GM23248 (cell line): ENCODE measurements around the gene MUC21. TPM values are rescaled to one million over a fixed set of nuclear protein-coding genes. Genes with fewer than 3 reads are reported as not detected.

Source experiments
- DNase-seq: peaks from one replicate; pipeline ENCODE4 v3.0.0-alpha.2; 2015
- H2AFZ ChIP-seq: fragments of 200-600 bp; sonication (generic); 2 replicates; pipeline ENCODE4 v1.6.1; 2016; ENCODE audit warnings: antibody characterized with exemption
- H3F3A ChIP-seq: fragments of 200-600 bp; sonication (generic); 2 replicates; pipeline ENCODE4 v1.6.1; 2016; ENCODE audit warnings: mild to moderate bottlenecking, antibody characterized with exemption, mixed run types; ENCODE audit not compliant: insufficient read depth
- H3K27ac ChIP-seq: fragments of 200-600 bp; sonication (generic); 2 replicates; pipeline ENCODE4 v1.5.1; 2016; ENCODE audit warnings: mild to moderate bottlenecking
- H3K27me3 ChIP-seq: fragments of 200-600 bp; sonication (generic); replicated peaks from 2 replicates; pipeline ENCODE4 v1.6.1; 2016; ENCODE audit warnings: mild to moderate bottlenecking; ENCODE audit not compliant: insufficient read depth
- H3K36me3 ChIP-seq: fragments of 200-600 bp; sonication (generic); 2 replicates; pipeline ENCODE4 v1.6.1; 2016; ENCODE audit warnings: low read depth, mild to moderate bottlenecking
- H3K4me1 ChIP-seq: fragments of 200-600 bp; sonication (generic); 2 replicates; pipeline ENCODE4 v1.6.1; 2016; ENCODE audit warnings: mild to moderate bottlenecking; ENCODE audit not compliant: insufficient read depth
- H3K4me2 ChIP-seq: fragments of 200-600 bp; sonication (generic); one replicate; pipeline ENCODE4 v1.6.1; 2016; ENCODE audit warnings: mild to moderate bottlenecking; ENCODE audit not compliant: unreplicated experiment
- H3K4me3 ChIP-seq: fragments of 200-600 bp; sonication (generic); 2 replicates; pipeline ENCODE4 v1.5.1; 2016; ENCODE audit warnings: mild to moderate bottlenecking
- H3K79me2 ChIP-seq: fragments of 200-600 bp; sonication (generic); 2 replicates; pipeline ENCODE4 v1.6.1; 2016; ENCODE audit warnings: mild to moderate bottlenecking; ENCODE audit not compliant: insufficient read depth
- H3K9ac ChIP-seq: fragments of 200-600 bp; sonication (generic); 2 replicates; pipeline ENCODE4 v1.6.1; 2016; ENCODE audit warnings: mild to moderate bottlenecking
- H3K9me2 ChIP-seq: fragments of 200-600 bp; sonication (generic); 2 replicates; pipeline ENCODE4 v1.6.1; 2016; ENCODE audit warnings: mixed run types, mild to moderate bottlenecking, moderate library complexity; ENCODE audit not compliant: insufficient read depth
- H3K9me3 ChIP-seq: fragments of 200-600 bp; sonication (generic); one replicate; pipeline ENCODE4 v1.6.1; 2017; ENCODE audit warnings: low read depth
- H4K20me1 ChIP-seq: fragments of 200-600 bp; sonication (generic); 2 replicates; pipeline ENCODE4 v1.6.0; 2016; ENCODE audit not compliant: insufficient read depth
- EZH2 ChIP-seq: fragments of 200-600 bp; sonication (generic); IDR thresholded peaks from 2 replicates; pipeline ENCODE4 v1.6.1; 2018; ENCODE audit warnings: antibody characterized with exemption, mild to moderate bottlenecking; ENCODE audit not compliant: insufficient read depth, poor library complexity, severe bottlenecking
- EZH2phosphoT487 ChIP-seq: fragments of 200-600 bp; sonication (generic); IDR thresholded peaks from 2 replicates; pipeline ENCODE4 v1.6.1; 2018; ENCODE audit warnings: antibody characterized with exemption, moderate library complexity, mild to moderate bottlenecking, low read depth; ENCODE audit not compliant: insufficient read depth
- WGBS, 2 experiments: methylation state at CpG; one replicate each; pipeline ENCODE4 v1.1.6; 2015 to 2017; ENCODE audit warnings: low lambda C conversion rate in 2 of 2, low coverage in 1 of 2; ENCODE audit errors: missing lambda C conversion rate in 2 of 2; 5-methylcytosine and 5-hydroxymethylcytosine counted together
- in situ Hi-C: fragments of 300-500 bp; cut with MboI; formaldehyde crosslinking; loops from 2 replicates; pipeline ENCODE4 v1.15.0; 2020
- polyA plus RNA-seq: library from polyadenylated mRNA; unstranded; fragments of >200 nt; fragmentation: Nextera tagmentation; extraction: Ambion mirVana; gene quantifications from 2 replicates; pipeline ENCODE4 v1.2.1, GENCODE V29; 2016
- total RNA-seq: library from RNA; depleted of rRNA; stranded (reverse); fragments of >200 nt; shearing (Covaris generic); gene quantifications from 2 replicates; pipeline ENCODE4 v1.2.3, GENCODE V29; 2014

The MUC21 gene
- total and polyA plus RNA-seq, 2 experiments from 2014 or later, result not detected

DNA sequence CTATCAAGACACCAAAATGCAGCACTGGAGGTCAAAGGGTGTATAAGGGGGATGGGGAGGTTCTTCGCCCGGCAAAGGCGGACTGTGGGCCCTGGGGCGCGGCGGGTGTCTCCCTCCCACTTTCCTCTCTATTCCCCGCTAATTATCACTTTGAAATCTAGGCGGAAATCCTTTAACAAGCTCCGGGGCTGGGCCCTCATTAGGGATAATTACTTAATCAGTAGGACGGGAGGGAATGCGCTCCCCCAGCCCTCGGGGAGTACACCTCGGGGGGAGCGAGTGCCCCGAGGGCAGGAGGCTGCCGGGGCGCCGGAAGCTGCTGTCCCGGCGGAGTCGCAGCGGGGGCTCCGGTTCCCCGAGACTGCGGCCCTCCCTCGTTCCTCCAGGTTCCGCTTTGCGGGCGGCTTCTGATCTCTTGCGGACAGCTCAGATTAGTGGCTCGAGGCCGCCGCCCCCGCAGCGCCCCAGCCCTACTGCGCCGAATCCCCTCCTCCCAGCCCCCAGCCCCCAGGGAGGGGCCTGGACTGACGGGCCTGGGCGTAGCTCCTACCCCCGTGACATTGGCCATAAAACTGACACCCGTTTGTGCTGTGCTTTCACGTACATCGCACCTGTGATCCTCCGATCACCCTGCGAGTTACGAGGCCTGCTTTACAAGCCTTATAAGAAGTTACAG is 28.0 kb upstream of the MUC21 start:
- H3K36me3 ChIP-seq, result no peaks in the 10 kb centered on the region
- H2AFZ ChIP-seq, result peak overlapping the region; percentile 82
- DNase-seq, result peak; percentile 44
- peak overlapping the region; percentile 42; the same call in 1 of the 2 replicates for H3K9ac ChIP-seq
- in situ Hi-C loops, result no loop called here
- H3K4me1 ChIP-seq, result 0 out of 2 replicates have a peak, but pooled peaks cover 4% of the 10 kb centered on the region
- H3K4me3 ChIP-seq, result peak overlapping the region; percentile 64
- peak overlapping the region; percentile 70 for H3K4me2 ChIP-seq
- no peaks in the 10 kb centered on the region for H3K79me2 ChIP-seq
- H3K27me3 ChIP-seq, result peaks cover 41% of the 10 kb centered on the region
- H4K20me1 ChIP-seq, result no peaks in the 10 kb centered on the region
- no peaks in the 10 kb centered on the region for H3F3A ChIP-seq
- 12 to 13% methylated on average over 36 to 40 of the region's 46 CpGs for WGBS, 2 experiments
- H3K27ac ChIP-seq, result no peak overlapping the region
- no peaks in the 10 kb centered on the region for H3K9me2 ChIP-seq
- no peaks in the 10 kb centered on the region for H3K9me3 ChIP-seq
- TF ChIP-seq EZH2phosphoT487, result no peak
- TF ChIP-seq EZH2, result no peak

- Histone ChIP-seq H3K4me1 (0 out of 2 replicates have a peak, but pooled peaks cover 4% of the 10 kb centered on the region), H2AFZ (no peak overlapping the region), H3K4me2 (no peak overlapping the region), H3K4me3 (no peak overlapping the region), H3F3A (no peaks in the 10 kb centered on the region), H3K9me3 (no peaks in the 10 kb centered on the region), H3K36me3 (no peaks in the 10 kb centered on the region), H3K79me2 (no peaks in the 10 kb centered on the region), H3K27me3 (peaks cover 32% of the 10 kb centered on the region), H3K27ac (no peak overlapping the region), H3K9me2 (no peaks in the 10 kb centered on the region), H4K20me1 (no peaks in the 10 kb centered on the region), H3K9ac (no peak overlapping the region)
- 74 to 81% methylated on average over 2 of the region's 2 CpGs for WGBS, 2 experiments
- DNase-seq, result no peak
- in situ Hi-C loops, result no loop called here
- TF ChIP-seq EZH2phosphoT487, result no peak
- TF ChIP-seq EZH2, result no peak
These were observed 25.8 kb upstream of the MUC21 start for GRCh38 chr6:30957716-30958115.

DNA sequence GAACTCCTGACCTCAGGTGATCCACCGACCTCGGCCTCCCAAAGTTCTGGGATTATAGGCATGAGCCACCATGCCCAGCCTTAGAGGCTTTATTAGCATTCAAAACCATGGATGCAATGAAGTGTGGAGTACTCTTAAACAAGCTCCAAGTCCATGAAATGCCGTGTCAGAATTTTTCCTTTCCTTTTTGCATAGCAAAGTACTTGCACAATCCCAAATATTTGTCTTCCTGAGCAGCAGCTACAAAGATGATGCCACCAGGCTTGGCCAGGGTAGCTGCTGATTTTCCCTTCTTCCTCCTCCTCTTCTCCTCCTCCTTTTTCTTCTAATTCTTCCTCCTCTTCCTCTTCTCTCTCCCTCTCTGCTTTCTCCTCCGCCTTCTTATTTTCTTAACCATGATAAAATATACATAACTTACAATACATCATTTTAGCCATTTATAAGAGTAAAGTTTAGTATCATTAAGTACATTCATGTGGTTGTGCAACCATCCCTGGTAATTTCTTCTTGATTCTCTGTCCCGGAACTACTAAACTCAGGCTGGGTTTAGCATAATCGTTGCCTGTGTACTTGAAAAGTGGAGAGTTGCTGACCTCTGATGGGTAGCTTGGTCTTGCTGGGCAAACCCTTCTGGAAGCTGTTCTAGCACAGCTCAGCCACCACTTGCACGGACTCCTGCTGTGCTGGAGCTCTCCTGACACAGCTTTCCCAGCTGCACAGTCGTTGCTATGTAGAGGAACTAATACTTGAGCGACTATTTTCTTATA is 22.4 kb upstream of the MUC21 start:
- Histone ChIP-seq H3K9me2 (no peaks in the 10 kb centered on the region), H3K27ac (no peak overlapping the region), H3K9me3 (no peaks in the 10 kb centered on the region), H3K79me2 (no peaks in the 10 kb centered on the region), H3F3A (no peaks in the 10 kb centered on the region), H3K4me1 (no peaks in the 10 kb centered on the region), H3K4me2 (no peak overlapping the region), H4K20me1 (no peaks in the 10 kb centered on the region), H3K27me3 (peaks cover 35% of the 10 kb centered on the region), H2AFZ (no peak overlapping the region), H3K36me3 (no peaks in the 10 kb centered on the region), H3K9ac (no peak overlapping the region), H3K4me3 (no peak overlapping the region)
- in situ Hi-C loops, result no loop called here
- 48 to 52% methylated on average over 9 of the region's 9 CpGs for WGBS, 2 experiments
- peak; percentile 67 for DNase-seq
- TF ChIP-seq EZH2 (no peak), EZH2phosphoT487 (no peak)

DNA sequence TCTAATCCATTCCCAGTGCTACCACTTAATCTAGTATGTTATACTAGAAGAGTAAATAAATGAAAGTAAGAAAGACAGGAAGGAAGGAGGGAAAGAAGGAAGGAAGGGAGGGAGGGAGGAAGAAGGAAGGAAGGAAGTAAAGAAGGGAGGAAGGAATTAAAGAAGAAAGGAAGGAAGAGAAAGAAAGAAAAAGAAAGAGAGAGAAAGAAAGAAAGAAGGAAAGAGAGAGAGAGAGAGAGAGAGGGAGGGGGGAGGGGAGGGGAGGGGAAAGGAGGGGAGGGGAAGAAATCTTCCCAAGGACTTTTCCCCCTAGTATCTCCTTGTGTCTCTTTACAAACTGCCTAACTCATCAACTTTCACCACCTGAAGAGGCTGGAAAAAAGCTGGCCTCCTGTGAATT is 20.8 kb upstream of the MUC21 start:
- no peak for TF ChIP-seq EZH2phosphoT487
- no peak for TF ChIP-seq EZH2
- H3K4me2 ChIP-seq, result no peak overlapping the region
- H3K9me2 ChIP-seq, result no peaks in the 10 kb centered on the region
- in situ Hi-C loops, result no loop called here
- H3K4me3 ChIP-seq, result no peak overlapping the region
- H2AFZ ChIP-seq, result no peak overlapping the region
- H3K9me3 ChIP-seq, result no peaks in the 10 kb centered on the region
- H4K20me1 ChIP-seq, result no peaks in the 10 kb centered on the region
- H3K27ac ChIP-seq, result no peak overlapping the region
- H3K79me2 ChIP-seq, result no peaks in the 10 kb centered on the region
- peaks cover 22% of the 10 kb centered on the region for H3K27me3 ChIP-seq
- H3K9ac ChIP-seq, result no peak overlapping the region
- no peaks in the 10 kb centered on the region for H3K4me1 ChIP-seq
- no peak for DNase-seq
- H3K36me3 ChIP-seq, result no peaks in the 10 kb centered on the region
- no peaks in the 10 kb centered on the region for H3F3A ChIP-seq
